GM12878 (cell line): ENCODE data around the gene ANKRD44. TPM values are rescaled to one million over a fixed set of nuclear protein-coding genes. Genes with fewer than 3 reads are reported as not detected.
A peak's percentile ranks its signal among the peaks of the same experiment; 100 is the strongest.

Source experiments
- ATAC-seq: fragments of 200-7000 bp; cut with Tn5 transposase; 3 replicates; pipeline ENCODE4 v1.9.1; 2020; ENCODE audit warnings: mild to moderate bottlenecking, moderate library complexity
- Bru-seq: library from RNA; stranded (reverse); fragments of 400-500 nt; gene quantifications from one replicate; lab custom pipeline; 2021; lab: Mats Ljungman, UMichigan
- BruChase-seq, 2 experiments: library from RNA; stranded (reverse); fragments of 400-500 nt; gene quantifications; one replicate each; lab custom pipeline; 2021; lab: Mats Ljungman, UMichigan
- BruUV-seq: library from RNA; stranded (reverse); fragments of 400-500 nt; replicated peaks from 2 replicates; lab custom pipeline; 2021; lab: Mats Ljungman, UMichigan
- CTCF ChIA-PET: fragments of 300-600 bp; sonication (Branson Sonifier 250); formaldehyde crosslinking; extraction: SDS; loops from one replicate; lab custom pipeline; 2021; ENCODE audit warnings: inconsistent platforms; lab: Yijun Ruan, JAX
- POLR2A ChIA-PET: fragments of 350-600 bp; formaldehyde crosslinking; extraction: SDS; loops from one replicate; lab custom pipeline; 2021; ENCODE audit warnings: inconsistent platforms; lab: Charles Lee
- RAD21 ChIA-PET: fragments of 300-600 bp; sonication (Branson Sonifier 250); formaldehyde crosslinking; loops from one replicate; lab custom pipeline; 2023; ENCODE audit warnings: antibody characterized with exemption; ENCODE audit not compliant: unreplicated experiment; lab: Charles Lee
- SMC1A ChIA-PET: fragments of 300-600 bp; sonication (Branson Sonifier 250); formaldehyde crosslinking; loops from one replicate; lab custom pipeline; 2023; ENCODE audit not compliant: unreplicated experiment, uncharacterized antibody; lab: Charles Lee
- DNase-seq: peaks from one replicate; pipeline ENCODE4 v3.0.0-alpha.2; 2011; ENCODE audit warnings: low read depth, low spot score
- FAIRE-seq: peaks from 3 replicates; lab custom pipeline; 2011; peaks lifted over from hg19 to GRCh38; lab: Jason Lieb, UNC
- H2AFZ ChIP-seq: 2 replicates; pipeline ENCODE4 v1.6.0; 2011; ENCODE audit warnings: low read depth, low read length, control low read depth; ENCODE audit not compliant: control insufficient read depth
- H3K27ac ChIP-seq: 2 replicates; pipeline ENCODE4 v1.5.1; 2011; ENCODE audit warnings: control low read depth; ENCODE audit not compliant: control insufficient read depth, insufficient read depth
- H3K27me3 ChIP-seq, 2 experiments: replicated peaks in 1 of 2; 2 replicates each; pipeline versions ENCODE4 v1.6.0 to v1.6.1; 2011; ENCODE audit warnings: low read length in 1 of 2; ENCODE audit not compliant: control insufficient read depth in 2 of 2, insufficient read depth in 2 of 2
- H3K36me3 ChIP-seq, 2 experiments: 2 replicates each; pipeline ENCODE4 v1.5.1; 2011; ENCODE audit warnings: low read length in 1 of 2; ENCODE audit not compliant: control insufficient read depth in 2 of 2, insufficient read depth in 2 of 2
- H3K4me1 ChIP-seq: 2 replicates; pipeline ENCODE4 v1.6.1; 2011; ENCODE audit warnings: mild to moderate bottlenecking, low read length, moderate library complexity, mixed read lengths; ENCODE audit not compliant: control insufficient read depth, insufficient read depth
- H3K4me2 ChIP-seq: 2 replicates; pipeline ENCODE4 v1.6.0; 2011; ENCODE audit warnings: control low read depth; ENCODE audit not compliant: control insufficient read depth, insufficient read depth
- H3K4me3 ChIP-seq: fragments of 200-600 bp; sonication (generic); 2 replicates; pipeline ENCODE4 v1.5.1; 2016
- H3K79me2 ChIP-seq: 2 replicates; pipeline ENCODE4 v1.6.0; 2011; ENCODE audit warnings: low read length; ENCODE audit not compliant: control insufficient read depth, insufficient read depth
- H3K9ac ChIP-seq: 2 replicates; pipeline ENCODE4 v1.8.0; 2011; ENCODE audit warnings: low read length, control low read depth, mixed read lengths; ENCODE audit not compliant: control insufficient read depth, insufficient read depth
- H3K9me3 ChIP-seq: replicated peaks from 3 replicates; pipeline ENCODE4 v1.5.1; 2011; ENCODE audit warnings: mild to moderate bottlenecking, low read length; ENCODE audit not compliant: control insufficient read depth, insufficient read depth
- H4K20me1 ChIP-seq: 2 replicates; pipeline ENCODE4 v1.6.0; 2011; ENCODE audit not compliant: control insufficient read depth, insufficient read depth
- ASH2L ChIP-seq: fragments of 300-600, 200-600 bp; sonication (generic); IDR thresholded peaks from 2 replicates; pipeline ENCODE4 v1.6.1; 2017; ENCODE audit warnings: low read depth, mild to moderate bottlenecking, borderline replicate concordance
- ELK1 ChIP-seq: IDR thresholded peaks from 2 replicates; pipeline ENCODE4 v1.6.1; 2012; ENCODE audit warnings: low read depth, low read length, improper control_type of control experiment
- HDGF ChIP-seq: fragments of 450-650 bp; IDR thresholded peaks from 2 replicates; pipeline ENCODE4 v1.6.1; 2016; ENCODE audit warnings: antibody characterized with exemption
- HSF1 ChIP-seq: fragments of 150-350 bp; IDR thresholded peaks from 2 replicates; pipeline ENCODE4 v1.6.1; 2014; ENCODE audit warnings: mild to moderate bottlenecking, low read depth, low read length
- IKZF1 ChIP-seq: fragments of 450-650 bp; conservative IDR thresholded peaks from 2 replicates; pipeline ENCODE4 v1.6.1; 2017; ENCODE audit warnings: antibody characterized with exemption, mild to moderate bottlenecking
- PAX5 ChIP-seq: IDR thresholded peaks from 2 replicates; pipeline ENCODE4 v1.6.1; 2011; ENCODE audit warnings: low read depth, low read length, borderline replicate concordance
- RAD21 ChIP-seq: IDR thresholded peaks from 2 replicates; pipeline ENCODE4 v1.6.1; 2011; ENCODE audit warnings: mild to moderate bottlenecking, low read depth, low read length, moderate library complexity; ENCODE audit not compliant: insufficient read depth
- TAF1 ChIP-seq: IDR thresholded peaks from 2 replicates; pipeline ENCODE4 v1.6.1; 2011; ENCODE audit warnings: mild to moderate bottlenecking, low read depth, low read length, borderline replicate concordance
- WRNIP1 ChIP-seq: IDR thresholded peaks from 2 replicates; pipeline ENCODE4 v1.6.1; 2011; ENCODE audit warnings: low read depth, low read length, improper control_type of control experiment, borderline replicate concordance
- ZBTB40 ChIP-seq: fragments of 450-650 bp; IDR thresholded peaks from 2 replicates; pipeline ENCODE4 v1.6.1; 2016; ENCODE audit warnings: mild to moderate bottlenecking, moderate library complexity, borderline replicate concordance
- WGBS: methylation state at CpG from one replicate; pipeline ENCODE4 v1.1.6; 2016; ENCODE audit warnings: low lambda C conversion rate; ENCODE audit not compliant: insufficient replicate concordance, insufficient coverage; ENCODE audit errors: missing lambda C conversion rate; 5-methylcytosine and 5-hydroxymethylcytosine counted together
- in situ Hi-C: fragments of 300-500 bp; cut with MboI; formaldehyde crosslinking; loops from 9 replicates; pipeline ENCODE4 v1.14.3; 2018; ENCODE audit warnings: mixed read lengths
- intact Hi-C: fragments of 100-400 bp; cut with micrococcal nuclease; formaldehyde crosslinking; loops from one replicate; pipeline ENCODE4 v1.14.2; 2022; ENCODE audit not compliant: unreplicated experiment
- long read RNA-seq, 2 experiments: library from polyadenylated mRNA; unstranded; transcript quantifications; one replicate each; pipeline ENCODE4 v2.0.0, GENCODE V29; 2019 to 2020
- polyA minus RNA-seq, 3 experiments: library from RNA; depleted of rRNA, polyadenylated mRNA; stranded (reverse); fragments of >200 nt; gene quantifications; 2 replicates each; pipeline ENCODE4 v1.2.3, GENCODE V29; 2011
- polyA plus RNA-seq, 11 experiments: library from polyadenylated mRNA; depleted of rRNA in 4 of 11; unstranded in 6 of 11; stranded (reverse) in 5 of 11; fragments of >200 nt; fragmentation: Nextera tagmentation in 4 of 11; fragmentation: Illumina TruSeq in 1 of 11; extraction: Ambion mirVana in 4 of 11; extraction: Trizol in 1 of 11; gene quantifications; 1 replicate in 1 of 11; 2 replicates in 10 of 11; pipeline versions ENCODE4 v1.2.1 to v1.2.3, GENCODE V29; 2011 to 2016; ENCODE audit warnings: inconsistent platforms in 2 of 11, missing spikeins in 2 of 11, low read depth in 1 of 11
- total RNA-seq, 4 experiments: library from RNA; depleted of rRNA in 3 of 4; stranded (reverse); fragments of >200 nt in 3 of 4; fragmentation: Illumina TruSeq in 1 of 4; extraction: Trizol in 1 of 4; gene quantifications; 2 replicates each; pipeline versions ENCODE4 v1.2.1 to v1.2.3, GENCODE V29; 2013 to 2021

ANKRD44 gene
- 363 and 399 TPM in 2 replicates for total RNA-seq (2013; cell fraction: nucleolus; rRNA removed)
- 63.7 and 65.1 TPM in 2 replicates for total RNA-seq (2014; rRNA removed)
- 62.5 and 68.9 TPM in 2 replicates for total RNA-seq (2014; rRNA removed; fragmentation: Illumina TruSeq; extraction: Trizol)
- total RNA-seq (2021): 93.8 and 96.3 TPM in 2 replicates
- polyA plus RNA-seq (2011; ENCODE audit: low read depth): 31.8 TPM
- 96.4 and 99.1 TPM in 2 replicates for polyA plus RNA-seq (2011; rRNA removed)
- 228 and 306 TPM in 2 replicates for polyA plus RNA-seq (2011; cell fraction: cytosol; rRNA removed)
- polyA plus RNA-seq (2011; cell fraction: nucleus; rRNA removed): 142 and 279 TPM in 2 replicates
- polyA plus RNA-seq (2012): 26.9 and 39.0 TPM in 2 replicates
- polyA plus RNA-seq (2014; fragmentation: Illumina TruSeq; extraction: Trizol): 88.5 and 110 TPM in 2 replicates
- polyA plus RNA-seq (2014; fragmentation: Nextera tagmentation; extraction: Ambion mirVana): 10 to 100 TPM; 19.1 to 29.1 TPM
- 41.8 and 56.8 TPM in 2 replicates for polyA plus RNA-seq (2014; rRNA removed)
- polyA plus RNA-seq (2016; fragmentation: Nextera tagmentation; extraction: Ambion mirVana): 10 to 100 TPM; 34.8 to 38.6 TPM
- polyA minus RNA-seq (2011; rRNA and poly(A)+ RNA removed): 511 and 573 TPM in 2 replicates
- 75.6 and 115 TPM in 2 replicates for polyA minus RNA-seq (2011; cell fraction: cytosol; rRNA and poly(A)+ RNA removed)
- 178 and 239 TPM in 2 replicates for polyA minus RNA-seq (2011; cell fraction: nucleus; rRNA and poly(A)+ RNA removed)
- percentile 91 among the genes with signal in this experiment for Bru-seq, nascent RNA
- percentile 84 among the genes with signal in this experiment for BruChase-seq, experiment 1, labeled RNA remaining after a 6-hour chase
- percentile 88 among the genes with signal in this experiment for BruChase-seq, experiment 2, labeled RNA remaining after a 2-hour chase
- long read RNA-seq, experiment 1, full-length matches to known transcripts: 2 of 21 reads
- long read RNA-seq, experiment 1, partial matches to known transcripts: 4 of 21 reads
- long read RNA-seq, experiment 1, other reads (novel, unspliced or antisense): 15 of 21 reads
- long read RNA-seq, experiment 2, full-length matches to known transcripts: 35 of 145 reads
- long read RNA-seq, experiment 2, partial matches to known transcripts: 50 of 145 reads
- long read RNA-seq, experiment 2, other reads (novel, unspliced or antisense): 60 of 145 reads

- ChIA-PET CTCF (interaction anchor here (1.0 to 9.8 kb wide), 17 partner anchors 14 to 200 kb away, joined by 4 to 128 read pairs (median 9); no protein-coding TSS in a partner anchor), RAD21 (interaction anchor here (1.1 to 20.1 kb wide), 15 partner anchors 14 to 196 kb away, joined by 3 to 408 read pairs (median 25); no protein-coding TSS in a partner anchor), POLR2A (interaction anchor here (1.0 to 9.0 kb wide), 11 partner anchors 15 to 183 kb away, joined by 3 to 139 read pairs (median 30); no protein-coding TSS in a partner anchor), SMC1A (interaction anchor here (0.6 to 20.5 kb wide), 23 partner anchors 11 to 223 kb away, joined by 3 to 433 read pairs (median 5); no protein-coding TSS in a partner anchor)
- intact Hi-C loops (loop anchor here (1.0 to 2.0 kb wide), 3 partner anchors 68 to 198 kb away; no protein-coding TSS in a partner anchor), in situ Hi-C loops (loop anchor here (5.0 kb wide), 2 partner anchors 118 to 193 kb away; no protein-coding TSS in a partner anchor)
- Histone ChIP-seq H3K4me3 (peak within 1 kb of the TSS; percentile 98), H3K27me3 (no peaks in the 10 kb centered on the region), H4K20me1 (no peaks in the 10 kb centered on the region), H3K27ac (peak within 1 kb of the TSS; percentile 99), H2AFZ (peak within 1 kb of the TSS; percentile 88), H3K9me3 (no peaks in the 10 kb centered on the region), H3K9ac (peak within 1 kb of the TSS; percentile 82), H3K79me2 (peaks cover 61% of the 10 kb centered on the region), H3K4me2 (peak within 1 kb of the TSS; percentile 99), H3K36me3 (no peaks in the 10 kb centered on the region), H3K4me1 (peaks cover 21% of the 10 kb centered on the region)
- FAIRE-seq: no peak
- no peak for DNase-seq
- WGBS: under 1% methylated on average over 18 of the region's 102 CpGs
- ATAC-seq: peak; percentile 73
- BruUV-seq: no TSS peak
- TF ChIP-seq ELK1 (0 out of 2 replicates have a peak, but pooled peaks have one; percentile 28), ASH2L (peak; percentile 56; the same call in 1 of the 2 replicates), TAF1 (peak; percentile 44; the same call in 1 of the 2 replicates), IKZF1 (peak; percentile 92), ZBTB40 (no peak), HDGF (no peak), RAD21 (peak; percentile 55), WRNIP1 (no peak), PAX5 (no peak), HSF1 (no peak)
Observed at GRCh38 chr2:197310271-197310985, at the start of gene ANKRD44. Gene ANKRD44, minus strand, starts transcription at chr2:197310780. Its CDS starts 176 bp downstream, at chr2:197310604.
